HFF-Myc (cell line): Measurements from ENCODE around the gene PNPLA1.

Experiments
- DNase-seq: peaks from one replicate; pipeline ENCODE4 v3.0.0-alpha.2; 2011; ENCODE audit warnings: low read depth; ENCODE audit errors: extremely low read depth
- H3K4me3 ChIP-seq: replicated peaks from 2 replicates; pipeline ENCODE4 v1.5.1; 2011; ENCODE audit warnings: low read depth, mild to moderate bottlenecking, control low read depth, low read length
- TF ChIP-seq, protein P1 (sequence below): IDR thresholded peaks from 2 replicates; pipeline ENCODE4 v1.5.1; 2012; ENCODE audit warnings: mild to moderate bottlenecking, low read depth, low read length, control low read depth; ENCODE audit errors: missing control alignments

PNPLA1 gene

GRCh38 chr6:36235862-36236261 is 34.0 kb upstream of the PNPLA1 start:
- no peak overlapping the region for H3K4me3 ChIP-seq
- TF ChIP-seq, protein P1, sequence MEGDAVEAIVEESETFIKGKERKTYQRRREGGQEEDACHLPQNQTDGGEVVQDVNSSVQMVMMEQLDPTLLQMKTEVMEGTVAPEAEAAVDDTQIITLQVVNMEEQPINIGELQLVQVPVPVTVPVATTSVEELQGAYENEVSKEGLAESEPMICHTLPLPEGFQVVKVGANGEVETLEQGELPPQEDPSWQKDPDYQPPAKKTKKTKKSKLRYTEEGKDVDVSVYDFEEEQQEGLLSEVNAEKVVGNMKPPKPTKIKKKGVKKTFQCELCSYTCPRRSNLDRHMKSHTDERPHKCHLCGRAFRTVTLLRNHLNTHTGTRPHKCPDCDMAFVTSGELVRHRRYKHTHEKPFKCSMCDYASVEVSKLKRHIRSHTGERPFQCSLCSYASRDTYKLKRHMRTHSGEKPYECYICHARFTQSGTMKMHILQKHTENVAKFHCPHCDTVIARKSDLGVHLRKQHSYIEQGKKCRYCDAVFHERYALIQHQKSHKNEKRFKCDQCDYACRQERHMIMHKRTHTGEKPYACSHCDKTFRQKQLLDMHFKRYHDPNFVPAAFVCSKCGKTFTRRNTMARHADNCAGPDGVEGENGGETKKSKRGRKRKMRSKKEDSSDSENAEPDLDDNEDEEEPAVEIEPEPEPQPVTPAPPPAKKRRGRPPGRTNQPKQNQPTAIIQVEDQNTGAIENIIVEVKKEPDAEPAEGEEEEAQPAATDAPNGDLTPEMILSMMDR, result no peak
- DNase-seq, result no peak

- DNase-seq, result no peak
- TF ChIP-seq, protein P1, result no peak
These were observed 30.1 kb upstream of the PNPLA1 start for GRCh38 chr6:36239774-36240173.

GRCh38 chr6:36241728-36242127 is 28.1 kb upstream of the PNPLA1 start:
- no peak overlapping the region for H3K4me3 ChIP-seq
- DNase-seq, result no peak
- TF ChIP-seq, protein P1, result no peak

More at GRCh38 chr6:36239774-36240173, 30.1 kb upstream of the PNPLA1 start:
- H3K4me3 ChIP-seq, result no peak overlapping the region

DNA sequence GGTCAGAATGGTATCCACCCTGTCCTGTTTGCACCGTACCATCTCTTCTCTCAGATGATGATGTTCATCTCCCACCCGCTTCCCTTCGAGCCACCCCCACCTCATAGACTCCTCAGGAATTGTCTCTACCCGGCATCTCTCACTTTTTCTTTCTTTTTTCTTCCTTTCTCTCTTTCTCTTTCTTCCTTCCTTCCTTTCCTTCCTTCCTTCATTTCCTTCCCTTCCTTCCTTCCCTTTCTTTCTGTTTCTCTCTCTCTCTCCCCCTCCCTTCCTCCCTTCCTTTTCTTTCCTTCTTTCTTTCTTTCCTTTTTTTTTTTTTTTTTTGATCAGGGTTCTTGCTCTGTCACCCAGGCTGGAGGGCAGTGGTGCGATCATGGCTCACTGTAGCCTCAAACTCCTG is 27.7 kb upstream of the PNPLA1 start:
- TF ChIP-seq, protein P1, result no peak
- H3K4me3 ChIP-seq, result no peak overlapping the region
- DNase-seq, result no peak

DNA sequence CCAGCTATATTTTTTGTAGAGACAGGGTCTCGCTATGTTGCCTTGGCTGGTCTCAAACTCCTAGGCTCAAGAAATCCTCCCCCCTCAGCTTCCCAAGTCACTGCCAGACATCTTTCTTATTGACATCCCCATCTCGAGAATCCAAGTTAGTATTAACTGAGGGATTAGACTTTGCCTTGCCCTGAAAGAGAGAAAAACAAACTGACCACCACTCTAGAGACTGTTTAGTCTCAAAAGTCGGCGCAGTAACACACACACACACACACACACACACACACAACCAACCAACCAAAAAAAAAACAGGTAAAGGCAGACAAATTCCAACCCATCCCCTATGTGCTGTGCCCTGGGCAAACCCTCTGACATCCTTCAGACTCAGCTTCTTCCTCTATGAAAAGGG is 27.2 kb upstream of the PNPLA1 start:
- no peak overlapping the region for H3K4me3 ChIP-seq
- TF ChIP-seq, protein P1, result no peak
- DNase-seq, result no peak

DNA sequence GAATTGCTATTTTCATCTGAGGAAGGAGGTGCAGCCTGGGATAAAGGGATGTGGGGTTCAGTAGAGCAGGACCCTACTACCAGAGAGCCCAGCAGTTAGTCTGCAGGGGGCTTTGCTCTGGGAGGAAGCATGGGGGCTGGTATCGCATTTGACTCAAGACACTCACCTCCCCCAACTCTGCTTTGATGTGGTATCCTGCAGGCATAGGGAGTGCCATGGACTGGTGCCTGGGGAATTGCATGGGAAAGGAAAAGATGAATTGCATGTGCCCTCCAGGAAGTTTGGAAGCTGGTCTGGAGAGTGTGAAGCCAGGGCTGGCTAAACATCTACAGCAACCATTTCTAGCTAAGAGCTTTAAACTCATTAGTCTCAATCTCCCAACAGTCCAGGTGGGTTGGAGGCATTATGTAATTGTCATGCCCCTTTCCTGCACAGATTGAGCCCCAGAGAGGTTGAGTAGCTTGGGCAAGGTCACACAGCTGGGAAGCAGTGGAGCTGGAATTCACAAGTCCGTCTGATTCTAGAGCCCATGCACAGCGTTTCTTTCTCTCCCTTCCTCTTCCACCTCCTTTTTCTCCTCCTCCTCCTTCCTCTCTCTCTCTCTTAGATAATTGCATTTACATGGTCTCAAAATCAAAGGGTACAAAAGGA is 26.2 kb upstream of the PNPLA1 start:
- H3K4me3 ChIP-seq, result no peak overlapping the region
- TF ChIP-seq, protein P1, result no peak
- no peak for DNase-seq
